GM23338 (cell line): Measurements from ENCODE around the gene GNB1L. TPM values are rescaled to one million over a fixed set of nuclear protein-coding genes. Genes with fewer than 3 reads are reported as not detected.

Experiments
- ATAC-seq: fragments of 200-7000 bp; cut with Tn5 transposase; 3 replicates; pipeline ENCODE4 v1.9.1; 2020
- DNase-seq: peaks from one replicate; pipeline ENCODE4 v3.0.0-alpha.2; 2015; ENCODE audit warnings: low spot score
- H2AFZ ChIP-seq: fragments of 200-600 bp; sonication (generic); 2 replicates; pipeline ENCODE4 v1.8.0; 2016; ENCODE audit warnings: antibody characterized with exemption, mild to moderate bottlenecking, moderate library complexity
- H3F3A ChIP-seq: fragments of 200-600 bp; sonication (generic); replicated peaks from 2 replicates; pipeline ENCODE4 v1.8.0; 2017; ENCODE audit warnings: antibody characterized with exemption, mixed run types, low read depth
- H3K27ac ChIP-seq: fragments of 200-600 bp; sonication (generic); 2 replicates; pipeline ENCODE4 v1.6.1; 2016; ENCODE audit warnings: low read depth
- H3K27me3 ChIP-seq: fragments of 200-600 bp; sonication (generic); 2 replicates; pipeline ENCODE4 v1.8.0; 2016; ENCODE audit warnings: mild to moderate bottlenecking, mixed run types, moderate library complexity; ENCODE audit not compliant: insufficient read depth
- H3K36me3 ChIP-seq: fragments of 200-600 bp; sonication (generic); 2 replicates; pipeline ENCODE4 v1.8.0; 2016; ENCODE audit warnings: mild to moderate bottlenecking; ENCODE audit not compliant: insufficient read depth
- H3K4me1 ChIP-seq: fragments of 200-600 bp; sonication (generic); 2 replicates; pipeline ENCODE4 v1.8.0; 2016; ENCODE audit warnings: mild to moderate bottlenecking, moderate library complexity; ENCODE audit not compliant: insufficient read depth
- H3K4me2 ChIP-seq: fragments of 200-600 bp; sonication (generic); 2 replicates; pipeline ENCODE4 v1.7.1; 2017; ENCODE audit warnings: mixed run types
- H3K4me3 ChIP-seq: fragments of 200-600 bp; sonication (generic); 2 replicates; pipeline ENCODE4 v1.6.1; 2016; ENCODE audit warnings: mixed run types
- H3K79me2 ChIP-seq: fragments of 200-600 bp; sonication (generic); replicated peaks from 2 replicates; pipeline ENCODE4 v1.8.0; 2017; ENCODE audit warnings: mild to moderate bottlenecking; ENCODE audit not compliant: insufficient read depth
- H3K9me2 ChIP-seq: fragments of 200-600 bp; sonication (generic); 2 replicates; pipeline ENCODE4 v1.8.0; 2017; ENCODE audit not compliant: insufficient read depth
- H4K20me1 ChIP-seq: fragments of 200-600 bp; sonication (generic); replicated peaks from 2 replicates; pipeline ENCODE4 v1.8.0; 2017; ENCODE audit warnings: mild to moderate bottlenecking; ENCODE audit not compliant: insufficient read depth
- H3K27ac Mint-ChIP-seq: 2 replicates; pipeline ENCODE4 v1.8.0; 2020; ENCODE audit warnings: inconsistent platforms, mild to moderate bottlenecking, moderate library complexity, mixed read lengths
- H3K27me3 Mint-ChIP-seq: 3 replicates; pipeline ENCODE4 v1.8.0; 2022; ENCODE audit warnings: low read depth, mild to moderate bottlenecking, moderate library complexity, mixed read lengths, inconsistent platforms; ENCODE audit not compliant: insufficient read depth, poor library complexity
- H3K36me3 Mint-ChIP-seq: 3 replicates; pipeline ENCODE4 v1.8.0; 2021; ENCODE audit warnings: low read depth, mild to moderate bottlenecking, inconsistent platforms, moderate library complexity, mixed read lengths
- H3K4me1 Mint-ChIP-seq: 3 replicates; pipeline ENCODE4 v1.8.0; 2020; ENCODE audit warnings: mild to moderate bottlenecking, inconsistent platforms, mixed read lengths
- H3K4me3 Mint-ChIP-seq: 3 replicates; pipeline ENCODE4 v1.8.0; 2021; ENCODE audit warnings: moderate library complexity, mild to moderate bottlenecking, inconsistent platforms, mixed read lengths
- H3K9me3 Mint-ChIP-seq: 3 replicates; pipeline ENCODE4 v1.8.0; 2020; ENCODE audit warnings: moderate library complexity, mild to moderate bottlenecking, inconsistent platforms, mixed read lengths
- CREB1 ChIP-seq: fragments of 250-450 bp; sonication (Bioruptor Pico); IDR thresholded peaks from 2 replicates; pipeline ENCODE4 v1.5.0; 2020; ENCODE audit warnings: low read depth, mild to moderate bottlenecking, moderate library complexity
- ETS1 ChIP-seq: IDR thresholded peaks from 2 replicates; pipeline ENCODE4 v1.6.1; 2016; ENCODE audit warnings: antibody characterized with exemption
- EZH2 ChIP-seq: fragments of 200-600 bp; sonication (generic); IDR thresholded peaks from one replicate; pipeline ENCODE4 v1.8.0; 2017; ENCODE audit warnings: antibody characterized with exemption, mild to moderate bottlenecking, low read depth; ENCODE audit not compliant: unreplicated experiment
- EZH2phosphoT487 ChIP-seq: fragments of 200-600 bp; sonication (generic); IDR thresholded peaks from one replicate; pipeline ENCODE4 v1.8.1; 2018; ENCODE audit warnings: antibody characterized with exemption; ENCODE audit not compliant: unreplicated experiment
- JUNB ChIP-seq: IDR thresholded peaks from one replicate; pipeline ENCODE4 v1.6.1; 2016; ENCODE audit warnings: antibody characterized with exemption; ENCODE audit not compliant: unreplicated experiment
- NANOG ChIP-seq: IDR thresholded peaks from 2 replicates; pipeline ENCODE4 v1.6.1; 2016; ENCODE audit warnings: antibody characterized with exemption, borderline replicate concordance
- POLR2AphosphoS5 ChIP-seq: IDR thresholded peaks from 2 replicates; pipeline ENCODE4 v1.6.1; 2016; ENCODE audit warnings: antibody characterized with exemption, low read depth
- STAT1 ChIP-seq: IDR thresholded peaks from one replicate; pipeline ENCODE4 v1.6.1; 2016; ENCODE audit warnings: antibody characterized with exemption; ENCODE audit not compliant: unreplicated experiment
- ZNF114 ChIP-seq: fragments of 250-450 bp; sonication (Bioruptor Pico); IDR thresholded peaks from 2 replicates; pipeline ENCODE4 v1.5.0; 2020; ENCODE audit warnings: mild to moderate bottlenecking, moderate library complexity
- ZNF331 ChIP-seq: fragments of 250-450 bp; sonication (Bioruptor Pico); IDR thresholded peaks from 2 replicates; pipeline ENCODE4 v1.5.0; 2020; ENCODE audit warnings: low read depth, mild to moderate bottlenecking, moderate library complexity
- ZNF462 ChIP-seq: fragments of 250-450 bp; sonication (Bioruptor Pico); IDR thresholded peaks from 2 replicates; pipeline ENCODE4 v1.5.0; 2020; ENCODE audit warnings: mild to moderate bottlenecking, moderate library complexity
- polyA plus RNA-seq: library from polyadenylated mRNA; unstranded; fragments of >200 nt; fragmentation: Nextera tagmentation; extraction: Ambion mirVana; gene quantifications from 2 replicates; pipeline ENCODE4 v1.2.1, GENCODE V29; 2016
- total RNA-seq: library from RNA; depleted of rRNA; stranded (reverse); fragments of >200 nt; shearing (Covaris generic); gene quantifications from 2 replicates; pipeline ENCODE4 v1.2.3, GENCODE V29; 2014
- TF ChIP-seq, protein P1 (sequence below), 2 experiments: fragments of 200-600 bp in 1 of 2; sonication (generic) in 1 of 2; conservative IDR thresholded peaks; 2 replicates each; pipeline versions ENCODE4 v1.5.1 to v1.6.1; 2016 to 2017; ENCODE audit warnings: antibody characterized with exemption in 2 of 2, low read depth in 2 of 2, mild to moderate bottlenecking in 2 of 2, moderate library complexity in 1 of 2
- TF ChIP-seq, protein P2 (sequence below): IDR thresholded peaks from one replicate; pipeline ENCODE4 v1.6.1; 2018; ENCODE audit warnings: antibody characterized with exemption; ENCODE audit not compliant: unreplicated experiment

The GNB1L gene
- total and polyA plus RNA-seq, 2 experiments from 2014 or later = 15.2 to 27.8 TPM

- peaks cover 7% of the 10 kb centered on the region; the same call in 2 of the 3 replicates for H3K4me1 Mint-ChIP-seq
- H4K20me1 ChIP-seq = no peaks in the 10 kb centered on the region
- no peaks in the 10 kb centered on the region for H3K9me3 Mint-ChIP-seq
- H2AFZ ChIP-seq = no peak overlapping the region
- no peak overlapping the region for H3K27ac ChIP-seq
- no peaks in the 10 kb centered on the region for H3K36me3 ChIP-seq
- H3K4me3 Mint-ChIP-seq = no peak overlapping the region
- no peak overlapping the region for H3K4me3 ChIP-seq
- H3K27ac Mint-ChIP-seq = no peak overlapping the region
- no peaks in the 10 kb centered on the region; the same call in 2 of the 3 replicates for H3K36me3 Mint-ChIP-seq
- no peaks in the 10 kb centered on the region for H3K79me2 ChIP-seq
- no peaks in the 10 kb centered on the region for H3K9me2 ChIP-seq
- peaks cover 2% of the 10 kb centered on the region for H3K27me3 Mint-ChIP-seq
- no peak for ATAC-seq
- no peaks in the 10 kb centered on the region for H3F3A ChIP-seq
- no peak for DNase-seq
- TF ChIP-seq, protein P1, sequence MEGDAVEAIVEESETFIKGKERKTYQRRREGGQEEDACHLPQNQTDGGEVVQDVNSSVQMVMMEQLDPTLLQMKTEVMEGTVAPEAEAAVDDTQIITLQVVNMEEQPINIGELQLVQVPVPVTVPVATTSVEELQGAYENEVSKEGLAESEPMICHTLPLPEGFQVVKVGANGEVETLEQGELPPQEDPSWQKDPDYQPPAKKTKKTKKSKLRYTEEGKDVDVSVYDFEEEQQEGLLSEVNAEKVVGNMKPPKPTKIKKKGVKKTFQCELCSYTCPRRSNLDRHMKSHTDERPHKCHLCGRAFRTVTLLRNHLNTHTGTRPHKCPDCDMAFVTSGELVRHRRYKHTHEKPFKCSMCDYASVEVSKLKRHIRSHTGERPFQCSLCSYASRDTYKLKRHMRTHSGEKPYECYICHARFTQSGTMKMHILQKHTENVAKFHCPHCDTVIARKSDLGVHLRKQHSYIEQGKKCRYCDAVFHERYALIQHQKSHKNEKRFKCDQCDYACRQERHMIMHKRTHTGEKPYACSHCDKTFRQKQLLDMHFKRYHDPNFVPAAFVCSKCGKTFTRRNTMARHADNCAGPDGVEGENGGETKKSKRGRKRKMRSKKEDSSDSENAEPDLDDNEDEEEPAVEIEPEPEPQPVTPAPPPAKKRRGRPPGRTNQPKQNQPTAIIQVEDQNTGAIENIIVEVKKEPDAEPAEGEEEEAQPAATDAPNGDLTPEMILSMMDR (conservative IDR thresholded peaks at IDR 0.05; ENCODE audit: low read depth in 2 of 2) = no peak
- TF ChIP-seq, protein P2, sequence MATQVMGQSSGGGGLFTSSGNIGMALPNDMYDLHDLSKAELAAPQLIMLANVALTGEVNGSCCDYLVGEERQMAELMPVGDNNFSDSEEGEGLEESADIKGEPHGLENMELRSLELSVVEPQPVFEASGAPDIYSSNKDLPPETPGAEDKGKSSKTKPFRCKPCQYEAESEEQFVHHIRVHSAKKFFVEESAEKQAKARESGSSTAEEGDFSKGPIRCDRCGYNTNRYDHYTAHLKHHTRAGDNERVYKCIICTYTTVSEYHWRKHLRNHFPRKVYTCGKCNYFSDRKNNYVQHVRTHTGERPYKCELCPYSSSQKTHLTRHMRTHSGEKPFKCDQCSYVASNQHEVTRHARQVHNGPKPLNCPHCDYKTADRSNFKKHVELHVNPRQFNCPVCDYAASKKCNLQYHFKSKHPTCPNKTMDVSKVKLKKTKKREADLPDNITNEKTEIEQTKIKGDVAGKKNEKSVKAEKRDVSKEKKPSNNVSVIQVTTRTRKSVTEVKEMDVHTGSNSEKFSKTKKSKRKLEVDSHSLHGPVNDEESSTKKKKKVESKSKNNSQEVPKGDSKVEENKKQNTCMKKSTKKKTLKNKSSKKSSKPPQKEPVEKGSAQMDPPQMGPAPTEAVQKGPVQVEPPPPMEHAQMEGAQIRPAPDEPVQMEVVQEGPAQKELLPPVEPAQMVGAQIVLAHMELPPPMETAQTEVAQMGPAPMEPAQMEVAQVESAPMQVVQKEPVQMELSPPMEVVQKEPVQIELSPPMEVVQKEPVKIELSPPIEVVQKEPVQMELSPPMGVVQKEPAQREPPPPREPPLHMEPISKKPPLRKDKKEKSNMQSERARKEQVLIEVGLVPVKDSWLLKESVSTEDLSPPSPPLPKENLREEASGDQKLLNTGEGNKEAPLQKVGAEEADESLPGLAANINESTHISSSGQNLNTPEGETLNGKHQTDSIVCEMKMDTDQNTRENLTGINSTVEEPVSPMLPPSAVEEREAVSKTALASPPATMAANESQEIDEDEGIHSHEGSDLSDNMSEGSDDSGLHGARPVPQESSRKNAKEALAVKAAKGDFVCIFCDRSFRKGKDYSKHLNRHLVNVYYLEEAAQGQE = no peak
- TF ChIP-seq NANOG (no peak), ZNF462 (CRISPR knock-in tag) (no peak), ZNF114 (CRISPR knock-in tag) (no peak), STAT1 (no peak), ETS1 (no peak), CREB1 (CRISPR knock-in tag) (no peak), EZH2phosphoT487 (no peak), POLR2AphosphoS5 (no peak), EZH2 (no peak), ZNF331 (CRISPR knock-in tag) (no peak), JUNB (no peak)
- no peaks in the 10 kb centered on the region for H3K4me1 ChIP-seq
- no peak overlapping the region for H3K4me2 ChIP-seq
- H3K27me3 ChIP-seq = no peaks in the 10 kb centered on the region
Observed at GRCh38 chr22:19862619-19863246, 8.1 kb upstream of the GNB1L start.
